ENCODE results near the gene CBX2. TPM values are rescaled to one million over a fixed set of nuclear protein-coding genes. Genes with fewer than 3 reads are reported as not detected.

The CBX2 gene
- total and polyA plus RNA-seq, 8 donors, result 1.1 to 3.2 (median 2.5) TPM

DNA sequence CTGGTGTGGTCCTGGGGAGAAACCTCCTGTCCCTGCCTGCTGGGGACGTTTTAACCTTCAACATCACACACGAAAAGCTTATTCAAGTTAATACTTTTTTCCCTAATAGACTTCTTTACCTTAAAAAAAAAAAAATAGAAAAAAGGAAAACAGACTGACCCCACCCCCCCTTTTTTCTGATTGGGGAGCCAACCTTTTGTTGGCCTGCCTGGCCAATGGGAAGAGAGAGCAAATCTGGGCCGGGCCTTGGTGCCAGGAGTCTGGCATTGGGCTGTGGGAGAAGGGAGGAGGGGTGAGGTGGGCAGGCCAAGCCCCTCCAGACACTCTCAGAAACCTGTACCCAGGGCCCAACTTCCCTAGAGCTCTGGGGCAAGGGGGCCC, 16.0 kb downstream of the CBX2 start:
- no peak for ATAC-seq
- intact Hi-C loops (cut with DNase I), result loop anchor here in 1 of 3 donors (5.0 kb wide), 1 partner anchor 198 kb away; no protein-coding TSS in a partner anchor
- Histone ChIP-seq H3K4me1 (peaks cover 15 to 25% (median 21%) of the 10 kb centered on the region in 3 donors), H3K9me3 (no peaks in the 10 kb centered on the region), H3K27me3 (peaks cover 0 to 22% (median 8%) of the 10 kb centered on the region in 4 donors), H3K36me3 (no peaks in the 10 kb centered on the region), H3K27ac (no peak overlapping the region), H3K4me3 (no peak overlapping the region)
- DNase-seq, result peak in 1 of 6 donors; percentile 22
- 81 to 89% methylated on average over 3 of the region's 3 CpGs for WGBS, 2 donors
- TF ChIP-seq, protein P1, sequence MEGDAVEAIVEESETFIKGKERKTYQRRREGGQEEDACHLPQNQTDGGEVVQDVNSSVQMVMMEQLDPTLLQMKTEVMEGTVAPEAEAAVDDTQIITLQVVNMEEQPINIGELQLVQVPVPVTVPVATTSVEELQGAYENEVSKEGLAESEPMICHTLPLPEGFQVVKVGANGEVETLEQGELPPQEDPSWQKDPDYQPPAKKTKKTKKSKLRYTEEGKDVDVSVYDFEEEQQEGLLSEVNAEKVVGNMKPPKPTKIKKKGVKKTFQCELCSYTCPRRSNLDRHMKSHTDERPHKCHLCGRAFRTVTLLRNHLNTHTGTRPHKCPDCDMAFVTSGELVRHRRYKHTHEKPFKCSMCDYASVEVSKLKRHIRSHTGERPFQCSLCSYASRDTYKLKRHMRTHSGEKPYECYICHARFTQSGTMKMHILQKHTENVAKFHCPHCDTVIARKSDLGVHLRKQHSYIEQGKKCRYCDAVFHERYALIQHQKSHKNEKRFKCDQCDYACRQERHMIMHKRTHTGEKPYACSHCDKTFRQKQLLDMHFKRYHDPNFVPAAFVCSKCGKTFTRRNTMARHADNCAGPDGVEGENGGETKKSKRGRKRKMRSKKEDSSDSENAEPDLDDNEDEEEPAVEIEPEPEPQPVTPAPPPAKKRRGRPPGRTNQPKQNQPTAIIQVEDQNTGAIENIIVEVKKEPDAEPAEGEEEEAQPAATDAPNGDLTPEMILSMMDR (IDR thresholded peaks at IDR 0.05), result no peak
- no peak for FAIRE-seq

DNA sequence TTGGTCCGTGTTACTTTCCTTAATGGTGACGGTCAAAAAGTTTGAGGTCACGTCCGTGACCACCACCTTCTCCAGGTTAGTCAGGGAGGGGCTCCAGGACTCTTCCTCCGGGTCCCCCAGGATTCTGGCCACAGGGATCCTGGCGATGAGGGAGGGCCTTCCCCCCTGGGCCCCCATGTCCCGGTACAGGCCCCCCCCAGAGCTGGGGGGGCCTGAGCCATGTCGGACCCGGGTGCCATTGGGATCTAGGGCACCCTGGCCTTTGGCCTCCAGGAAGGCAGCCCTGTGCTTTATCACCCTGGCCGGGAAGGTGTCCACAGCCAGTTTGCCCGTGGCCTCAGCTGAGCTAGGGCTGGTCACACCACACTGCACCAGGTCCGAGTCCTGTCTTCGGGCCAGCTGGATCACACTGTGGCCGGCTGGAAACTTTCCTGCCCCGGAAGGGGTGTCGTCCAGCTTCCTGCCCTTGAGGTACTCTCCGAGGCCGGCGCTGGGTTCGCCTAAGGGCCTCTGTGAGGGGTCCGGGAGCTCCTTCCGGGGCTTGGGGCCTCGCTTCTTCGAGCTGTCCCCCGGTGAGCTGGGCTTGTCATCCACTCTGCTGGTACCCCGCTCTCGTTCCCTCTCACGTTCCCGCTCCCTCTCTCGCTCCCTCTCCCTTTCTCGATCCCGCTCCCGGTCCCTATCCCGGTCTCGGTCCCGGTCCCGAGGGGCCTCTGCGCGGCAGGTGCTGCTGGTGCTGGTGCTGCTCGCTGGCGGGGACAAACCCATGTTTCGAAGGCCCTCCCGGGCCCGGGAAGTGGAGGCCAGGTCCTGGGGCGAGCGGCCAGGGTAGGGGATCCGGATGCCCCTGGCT, 16.9 kb downstream of the CBX2 start:
- peak in 3 of 6 donors; percentile 59 to 83 (median 60) for DNase-seq
- no peak for FAIRE-seq

DNA sequence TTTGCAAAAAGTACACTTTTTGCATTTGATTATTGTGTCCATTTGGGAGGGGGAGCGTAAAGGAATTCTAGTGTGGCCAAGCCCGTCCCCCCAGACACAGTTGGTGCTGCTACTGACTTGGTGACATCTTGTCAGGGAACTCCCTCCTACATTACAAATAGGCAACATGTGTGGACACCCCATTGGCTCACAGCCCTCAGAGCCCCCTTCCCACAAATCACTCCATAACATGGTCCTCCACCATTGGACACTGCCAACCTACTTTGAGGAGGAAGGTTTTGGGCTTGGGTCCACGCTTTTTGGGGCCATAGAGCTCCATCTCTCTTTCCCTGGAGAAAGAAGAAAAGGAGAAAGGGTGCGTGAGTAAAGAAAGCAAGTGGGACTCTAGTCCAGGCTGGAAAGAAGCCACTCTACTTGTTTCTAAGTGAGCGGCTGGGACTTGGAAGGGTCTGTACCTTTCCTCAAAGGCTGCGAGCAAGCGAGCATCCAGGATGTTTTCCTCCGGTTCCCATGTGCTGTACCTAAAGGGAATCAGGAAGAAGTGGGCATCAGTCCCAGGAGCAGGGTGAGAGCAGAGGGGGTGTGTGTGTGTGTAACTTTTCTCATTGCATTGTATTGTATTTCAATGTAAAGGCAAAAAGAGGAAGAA, 18.0 kb downstream of the CBX2 start:
- intact Hi-C loops (cut with DNase I), result no loop called here

More for the DNA sequence above, 16.9 kb downstream of the CBX2 start:
- TF ChIP-seq, protein P1 (IDR thresholded peaks at IDR 0.05), result no peak
- Histone ChIP-seq H3K27ac (no peak overlapping the region), H3K4me3 (no peak overlapping the region), H3K36me3 (no peaks in the 10 kb centered on the region), H3K4me1 (peaks cover 15 to 28% (median 22%) of the 10 kb centered on the region in 3 donors), H3K27me3 (peaks cover 0 to 29% (median 10%) of the 10 kb centered on the region in 4 donors), H3K9me3 (no peaks in the 10 kb centered on the region)
- no peak for ATAC-seq
- 88 to 92% methylated on average over 47 of the region's 47 CpGs for WGBS, 2 donors
- intact Hi-C loops (cut with DNase I), result loop anchor here in 1 of 3 donors (5.0 kb wide), 1 partner anchor 197 kb away; no protein-coding TSS in a partner anchor

GRCh38 chr17:79796444-79796762, 18.5 kb downstream of the CBX2 start:
- H3K9me3 ChIP-seq, result no peaks in the 10 kb centered on the region
- H3K27me3 ChIP-seq, result peaks cover 0 to 31% (median 8%) of the 10 kb centered on the region in 4 donors
- ATAC-seq (no peak), FAIRE-seq (no peak), DNase-seq (no peak)
- intact Hi-C loops (cut with DNase I), result no loop called here
- peak overlapping the region in 3 of 4 donors; percentile 74 to 87 (median 79) for H3K27ac ChIP-seq
- 1% methylated on average over 19 of the region's 19 CpGs for WGBS, 2 donors
- H3K36me3 ChIP-seq, result no peaks in the 10 kb centered on the region
- peaks cover 15 to 27% (median 25%) of the 10 kb centered on the region in 3 donors for H3K4me1 ChIP-seq
- TF ChIP-seq, protein P1 (IDR thresholded peaks at IDR 0.05), result no peak
- H3K4me3 ChIP-seq, result peak overlapping the region; percentile 47 to 67 (median 64)

More for the DNA sequence above, 18.0 kb downstream of the CBX2 start:
- ATAC-seq (no peak), FAIRE-seq (no peak), DNase-seq (peak in 1 of 6 donors; percentile 17)
- H3K36me3 ChIP-seq, result no peaks in the 10 kb centered on the region
- peaks cover 0 to 31% (median 10%) of the 10 kb centered on the region in 4 donors for H3K27me3 ChIP-seq
- 82 to 90% methylated on average over 8 of the region's 8 CpGs for WGBS, 2 donors
- no peak overlapping the region for H3K27ac ChIP-seq
- TF ChIP-seq, protein P1 (IDR thresholded peaks at IDR 0.05), result no peak
- no peaks in the 10 kb centered on the region for H3K9me3 ChIP-seq
- peak overlapping the region; percentile 47 to 67 (median 64) for H3K4me3 ChIP-seq
- peaks cover 15 to 24% (median 20%) of the 10 kb centered on the region in 3 donors for H3K4me1 ChIP-seq

Measured in pancreas (tissue), 10 donors.